Upper lobe of left lung (tissue), 6 donors: ENCODE results near the gene NRDE2. TPM values are rescaled to one million over a fixed set of nuclear protein-coding genes. Genes with fewer than 3 reads are reported as not detected.
"Not testable (repeated sequence)": the region's sequence is repeated elsewhere in the genome, so short reads cannot be mapped to it uniquely, and the experiment has no call there.

Experiments used
- ATAC-seq, 2 donors: fragments of 200-7000 bp; cut with Tn5 transposase; one replicate each; pipeline ENCODE4 v1.9.1; 2022; ENCODE audit warnings: mild to moderate bottlenecking in 2 of 2, moderate library complexity in 2 of 2; ENCODE audit not compliant: low FRiP score in 2 of 2
- DNase-seq, 2 donors: peaks; one replicate each; pipeline ENCODE4 v3.0.0-alpha.2; 2019 to 2020
- H3K27ac ChIP-seq, 4 donors: fragments of 200-600 bp; sonication (generic); one replicate each; pipeline ENCODE4 v1.5.1; 2016 to 2019
- H3K27me3 ChIP-seq, 4 donors: fragments of 200-600 bp; sonication (generic); one replicate each; pipeline ENCODE4 v1.5.1; 2017 to 2019
- H3K36me3 ChIP-seq, 4 donors: fragments of 200-600 bp; sonication (generic); one replicate each; pipeline ENCODE4 v1.5.1; 2016 to 2019
- H3K4me1 ChIP-seq, 4 donors: fragments of 200-600 bp; sonication (generic); one replicate each; pipeline ENCODE4 v1.5.1; 2018 to 2019
- H3K4me3 ChIP-seq, 4 donors: fragments of 200-600 bp; sonication (generic); one replicate each; pipeline ENCODE4 v1.5.1; 2017 to 2019; ENCODE audit warnings: mild to moderate bottlenecking in 2 of 4, moderate library complexity in 1 of 4
- H3K9me3 ChIP-seq, 4 donors: fragments of 200-600 bp; sonication (generic); one replicate each; pipeline ENCODE4 v1.5.1; 2018 to 2019
- CTCF ChIP-seq, 6 experiments: fragments of 450-650 bp in 4 of 6; fragments of 200-600 bp in 2 of 6; sonication (generic) in 2 of 6; IDR thresholded peaks; one replicate each; pipeline ENCODE4 v1.5.1; 2016 to 2019; ENCODE audit warnings: antibody characterized with exemption in 6 of 6
- EP300 ChIP-seq, 4 donors: sonication (generic); formaldehyde crosslinking; IDR thresholded peaks; one replicate each; pipeline ENCODE4 v1.5.1; 2017; ENCODE audit warnings: antibody characterized with exemption in 4 of 4, control low read depth in 2 of 4
- POLR2A ChIP-seq, 4 donors: fragments of 450-650 bp; IDR thresholded peaks; one replicate each; pipeline ENCODE4 v1.5.1; 2016 to 2017; ENCODE audit warnings: antibody characterized with exemption in 4 of 4, mild to moderate bottlenecking in 2 of 4
- POLR2AphosphoS5 ChIP-seq, 2 donors: sonication (generic); formaldehyde crosslinking; IDR thresholded peaks; one replicate each; pipeline ENCODE4 v1.5.1; 2017; ENCODE audit warnings: antibody characterized with exemption in 2 of 2
- WGBS, 2 donors: methylation state at CpG; one replicate each; pipeline ENCODE4 v1.1.5; 2017 to 2018; 5-methylcytosine and 5-hydroxymethylcytosine counted together
- total RNA-seq, 6 donors: library from RNA; depleted of rRNA in 4 of 6; stranded (reverse); fragments of >200 nt in 4 of 6; gene quantifications; one replicate each; pipeline versions ENCODE4 v1.1.0 to v1.2.1, GENCODE V29; 2016 to 2021
- donor health status: DM: no; HTN: no; CAD: no; lungs with moderate emphysema.
- donor health status: DM: no; HTN: yes; CAD: no; lungs with severe emphysema.

Gene NRDE2
- total RNA-seq, 6 donors from 2014 or later = 12.0 to 51.3 (median 20.3) TPM

DNA sequence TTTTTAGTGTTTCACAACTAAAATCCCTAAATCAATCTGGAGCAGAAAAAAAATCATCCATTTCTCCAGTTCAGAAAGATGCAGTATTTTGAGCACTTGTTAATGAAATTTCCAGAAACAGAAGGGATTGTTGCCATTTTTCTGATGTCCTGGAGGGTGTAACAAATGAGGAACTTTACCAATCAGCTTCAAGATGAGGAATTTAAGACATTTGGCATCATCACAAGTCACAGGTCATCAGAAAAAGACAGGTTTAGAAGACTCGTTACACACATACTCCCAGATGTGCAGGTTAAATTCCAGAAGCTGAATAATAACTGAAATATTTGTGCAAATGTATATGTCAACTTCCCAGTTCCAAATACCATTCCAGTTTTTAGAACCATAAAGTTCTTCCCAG is 75.9 kb downstream of the NRDE2 start:
- H3K27ac ChIP-seq = peak overlapping the region in 2 of 4 donors; percentile 85 to 92
- peaks cover 9 to 16% (median 13%) of the 10 kb centered on the region in 4 donors for H3K36me3 ChIP-seq
- DNase-seq = no peak
- peak overlapping the region in 3 of 4 donors; percentile 66 to 97 (median 91) for H3K4me3 ChIP-seq
- no peaks in the 10 kb centered on the region for H3K9me3 ChIP-seq
- no peak for ATAC-seq
- WGBS, 2 donors = 64 to 82% methylated on average over 1 of the region's 1 CpG
- no peaks in the 10 kb centered on the region for H3K27me3 ChIP-seq
- H3K4me1 ChIP-seq = peaks cover 12 to 17% (median 15%) of the 10 kb centered on the region in 4 donors
- no peak for TF ChIP-seq POLR2AphosphoS5 (IDR thresholded peaks at IDR 0.05)
- no peak for TF ChIP-seq EP300 (IDR thresholded peaks at IDR 0.05)
- no peak for TF ChIP-seq POLR2A (IDR thresholded peaks at IDR 0.05)
- no peak for TF ChIP-seq CTCF (IDR thresholded peaks at IDR 0.05)

GRCh38 chr14:90253826-90254225 is 77.9 kb downstream of the NRDE2 start:
- Histone ChIP-seq H3K27me3 (no peaks in the 10 kb centered on the region), H3K27ac (no peak overlapping the region), H3K36me3 (no peaks in the 10 kb centered on the region), H3K9me3 (no peaks in the 10 kb centered on the region), H3K4me3 (no peak overlapping the region), H3K4me1 (peaks cover 12 to 17% (median 15%) of the 10 kb centered on the region in 4 donors)
- WGBS, 2 donors = 85 to 91% methylated on average over 7 to 8 of the region's 8 CpGs
- TF ChIP-seq POLR2AphosphoS5 (IDR thresholded peaks at IDR 0.05) = no peak
- no peak for TF ChIP-seq POLR2A (IDR thresholded peaks at IDR 0.05)
- no peak for TF ChIP-seq EP300 (IDR thresholded peaks at IDR 0.05)
- TF ChIP-seq CTCF (IDR thresholded peaks at IDR 0.05) = no peak
- DNase-seq (peak in 1 of 2 donors; percentile 47), ATAC-seq (no peak)

DNA sequence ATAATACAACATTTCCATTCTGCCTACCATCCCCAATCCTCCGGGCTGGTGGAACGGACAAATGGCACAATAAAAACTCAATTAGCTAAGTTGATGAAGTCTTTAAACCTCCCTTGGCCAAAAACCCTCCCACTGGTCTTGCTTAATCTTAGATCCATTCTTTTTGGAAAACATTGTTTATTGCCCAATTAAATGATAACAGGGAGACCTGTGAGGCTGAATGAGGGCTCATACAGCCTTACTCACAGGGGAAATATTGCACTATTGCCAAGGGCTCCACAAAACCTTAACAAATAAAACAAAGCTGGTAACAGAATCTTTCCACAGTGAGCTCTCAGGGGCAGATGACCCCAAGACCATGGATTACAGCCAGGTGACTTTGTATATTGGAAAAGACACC is 83.1 kb downstream of the NRDE2 start:
- Histone ChIP-seq H3K27ac (no peak overlapping the region), H3K27me3 (no peaks in the 10 kb centered on the region), H3K36me3 (no peaks in the 10 kb centered on the region), H3K4me3 (no peak overlapping the region), H3K9me3 (no peaks in the 10 kb centered on the region), H3K4me1 (no peaks in the 10 kb centered on the region)
- TF ChIP-seq POLR2AphosphoS5 (IDR thresholded peaks at IDR 0.05) = no peak
- no peak for TF ChIP-seq POLR2A (IDR thresholded peaks at IDR 0.05)
- TF ChIP-seq CTCF (IDR thresholded peaks at IDR 0.05) = no peak
- no peak for TF ChIP-seq EP300 (IDR thresholded peaks at IDR 0.05)
- WGBS, 2 donors = 87 to 90% methylated on average over 2 of the region's 2 CpGs
- ATAC-seq (no peak), DNase-seq (no peak)

GRCh38 chr14:90247441-90247840 is 84.3 kb downstream of the NRDE2 start:
- WGBS, 2 donors = 72 to 74% methylated on average over 10 of the region's 10 CpGs
- not testable (repeated sequence) for H3K27me3 ChIP-seq, H3K4me1 ChIP-seq, H3K9me3 ChIP-seq, H3K36me3 ChIP-seq, H3K4me3 ChIP-seq, ATAC-seq, H3K27ac ChIP-seq
- DNase-seq = peak in 1 of 2 donors; percentile 48

DNA sequence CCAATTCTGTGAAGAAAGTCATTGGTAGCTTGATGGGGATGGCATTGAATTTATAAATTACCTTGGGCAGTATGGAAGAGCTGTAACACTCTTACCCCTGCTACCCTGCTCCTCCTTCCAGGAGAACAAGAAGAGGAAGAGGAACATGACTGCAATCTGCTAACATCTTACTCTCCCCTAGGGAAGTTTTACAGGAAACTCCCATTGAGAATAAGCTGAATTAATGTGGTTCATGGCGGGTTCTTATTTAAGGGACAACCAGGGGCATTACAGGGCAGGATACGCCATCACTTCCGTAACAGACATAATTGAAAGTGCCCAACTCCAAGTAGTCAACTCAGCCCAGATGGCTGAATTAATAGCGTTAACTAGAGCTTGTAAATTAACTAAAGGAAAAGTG is 84.8 kb downstream of the NRDE2 start:
- no peak for TF ChIP-seq CTCF (IDR thresholded peaks at IDR 0.05)
- TF ChIP-seq POLR2A (IDR thresholded peaks at IDR 0.05) = no peak
- TF ChIP-seq POLR2AphosphoS5 (IDR thresholded peaks at IDR 0.05) = no peak
- TF ChIP-seq EP300 (IDR thresholded peaks at IDR 0.05) = no peak
- Histone ChIP-seq H3K4me1 (no peaks in the 10 kb centered on the region), H3K27ac (no peak overlapping the region), H3K9me3 (peaks cover 0 to under 1% (median 0%) of the 10 kb centered on the region in 4 donors), H3K4me3 (no peak overlapping the region), H3K36me3 (no peaks in the 10 kb centered on the region), H3K27me3 (no peaks in the 10 kb centered on the region)
- DNase-seq = no peak
- no peak for ATAC-seq
- WGBS, 2 donors = 78 to 88% methylated on average over 4 of the region's 4 CpGs
